HCT116 (cell line): ENCODE data around the gene ADGRB3. TPM values are rescaled to one million over a fixed set of nuclear protein-coding genes. Genes with fewer than 3 reads are reported as not detected.

Experiments used
- ATAC-seq: fragments of 200-7000 bp; cut with Tn5 transposase; 2 replicates; pipeline ENCODE4 v1.9.1; 2020; ENCODE audit warnings: mild to moderate bottlenecking, moderate library complexity
- BruUV-seq: library from RNA; stranded (reverse); fragments of 400-500 nt; replicated peaks from 2 replicates; lab custom pipeline; 2021; lab: Mats Ljungman, UMichigan
- CTCF ChIA-PET: fragments of 300-600 bp; sonication (Branson Sonifier 250); formaldehyde crosslinking; loops from one replicate; lab custom pipeline; 2021; ENCODE audit warnings: antibody characterized with exemption; lab: Charles Lee
- POLR2A ChIA-PET: fragments of 300-600, 350-600 bp; sonication (Branson Sonifier 250); formaldehyde crosslinking; loops from one replicate; lab custom pipeline; 2021; ENCODE audit warnings: antibody characterized with exemption; lab: Charles Lee
- RAD21 ChIA-PET, 2 experiments: fragments of 300-600 bp; sonication (Branson Sonifier 250); formaldehyde crosslinking; loops; one replicate each; lab custom pipeline; 2023; ENCODE audit warnings: low total read pairs in 2 of 2; ENCODE audit not compliant: uncharacterized antibody in 2 of 2, unreplicated experiment in 2 of 2, low non-redundant PET in 1 of 2; lab: Charles Lee
- DNase-seq: peaks from one replicate; pipeline ENCODE4 v3.0.0-alpha.2; 2010; ENCODE audit warnings: low read depth, low spot score
- H2AFZ ChIP-seq: fragments of 200-600 bp; shearing (Covaris generic), sonication (generic); 2 replicates; pipeline ENCODE4 v1.6.1; 2017; ENCODE audit warnings: low read depth, mixed run types, mixed read lengths, antibody characterized with exemption, low read length; ENCODE audit not compliant: poor library complexity, severe bottlenecking
- H3K27ac ChIP-seq: 2 replicates; pipeline ENCODE4 v1.5.1; 2012; ENCODE audit warnings: low read depth, low read length
- H3K27me3 ChIP-seq: fragments of 200-600 bp; sonication (generic); 2 replicates; pipeline ENCODE4 v1.6.1; 2016; ENCODE audit warnings: mixed run types, low read length, mixed read lengths; ENCODE audit not compliant: insufficient read depth
- H3K36me3 ChIP-seq, 2 experiments: fragments of 200-500 bp in 1 of 2; fragments of 200-600 bp in 1 of 2; sonication (Bioruptor generic) in 1 of 2; sonication (generic) in 1 of 2; 2 replicates each; pipeline versions ENCODE4 v1.5.1 to v1.6.1; 2014 to 2016; ENCODE audit warnings: low read length in 2 of 2, inconsistent platforms in 1 of 2, mixed read lengths in 1 of 2, mixed run types in 1 of 2; ENCODE audit not compliant: insufficient read depth in 2 of 2, control insufficient read depth in 1 of 2
- H3K4me1 ChIP-seq, 2 experiments: fragments of 200-600 bp in 1 of 2; sonication (generic) in 1 of 2; 2 replicates each; pipeline versions ENCODE4 v1.5.1 to v1.6.1; 2012 to 2017; ENCODE audit warnings: low read length in 2 of 2, inconsistent platforms in 1 of 2, mild to moderate bottlenecking in 1 of 2, mixed read lengths in 1 of 2, mixed run types in 1 of 2, moderate library complexity in 1 of 2; ENCODE audit not compliant: insufficient read depth in 2 of 2, control insufficient read depth in 1 of 2
- H3K4me2 ChIP-seq: fragments of 200-600 bp; sonication (generic); 2 replicates; pipeline ENCODE4 v1.6.1; 2017; ENCODE audit warnings: mixed run types, low read length, mixed read lengths
- H3K4me3 ChIP-seq, 2 experiments: fragments of 200-600 bp in 1 of 2; sonication (generic) in 1 of 2; replicated peaks in 1 of 2; 2 replicates each; pipeline ENCODE4 v1.5.1; 2011 to 2016; ENCODE audit warnings: low read length in 2 of 2, control low read depth in 1 of 2, low read depth in 1 of 2, mild to moderate bottlenecking in 1 of 2, mixed read lengths in 1 of 2, mixed run types in 1 of 2
- H3K79me2 ChIP-seq: fragments of 200-600 bp; sonication (generic); 2 replicates; pipeline ENCODE4 v1.6.1; 2017; ENCODE audit warnings: mild to moderate bottlenecking, mixed run types, low read length, moderate library complexity, mixed read lengths; ENCODE audit not compliant: insufficient read depth
- H3K9ac ChIP-seq: fragments of 200-600 bp; sonication (generic); 2 replicates; pipeline ENCODE4 v1.6.1; 2016; ENCODE audit warnings: low read length, mixed read lengths
- H3K9me2 ChIP-seq: fragments of 200-600 bp; sonication (generic), shearing (Covaris generic); 2 replicates; pipeline ENCODE4 v1.6.1; 2017; ENCODE audit warnings: mixed run types, mild to moderate bottlenecking, moderate library complexity; ENCODE audit not compliant: insufficient read depth
- H3K9me3 ChIP-seq, 2 experiments: fragments of 200-500 bp in 1 of 2; fragments of 200-600 bp in 1 of 2; sonication (Bioruptor generic) in 1 of 2; sonication (generic) in 1 of 2; 2 replicates each; pipeline ENCODE4 v1.6.1; 2014 to 2017; ENCODE audit warnings: low read length in 2 of 2, mixed read lengths in 2 of 2, inconsistent platforms in 1 of 2, low read depth in 1 of 2, mild to moderate bottlenecking in 1 of 2, mixed run types in 1 of 2, moderate library complexity in 1 of 2; ENCODE audit not compliant: control insufficient read depth in 1 of 2, insufficient read depth in 1 of 2
- H4K20me1 ChIP-seq: fragments of 200-600 bp; sonication (generic), shearing (Covaris generic); 2 replicates; pipeline ENCODE4 v1.6.1; 2017; ENCODE audit warnings: mixed run types, mild to moderate bottlenecking, moderate library complexity; ENCODE audit not compliant: insufficient read depth
- CBX3 ChIP-seq: IDR thresholded peaks from 2 replicates; pipeline ENCODE4 v1.6.1; 2012; ENCODE audit warnings: low read depth
- CEBPB ChIP-seq: IDR thresholded peaks from 2 replicates; pipeline ENCODE4 v1.6.1; 2012; ENCODE audit warnings: low read depth
- ELF1 ChIP-seq: IDR thresholded peaks from 2 replicates; pipeline ENCODE4 v1.6.1; 2012; ENCODE audit warnings: low read depth, borderline replicate concordance
- EZH2 ChIP-seq: fragments of 200-600 bp; sonication (generic); IDR thresholded peaks from 2 replicates; pipeline ENCODE4 v1.6.1; 2017; ENCODE audit warnings: antibody characterized with exemption, mixed run types
- JUND ChIP-seq: IDR thresholded peaks from 2 replicates; pipeline ENCODE4 v1.6.1; 2012
- POLR2A ChIP-seq: IDR thresholded peaks from 2 replicates; pipeline ENCODE4 v1.7.0; 2011; ENCODE audit warnings: borderline replicate concordance; ENCODE audit not compliant: insufficient read depth, insufficient read length; ENCODE audit errors: extremely low read depth
- POLR2AphosphoS5 ChIP-seq: IDR thresholded peaks from 2 replicates; pipeline ENCODE4 v1.6.1; 2011; ENCODE audit warnings: mild to moderate bottlenecking, low read depth, low read length, moderate library complexity
- RAD21 ChIP-seq: IDR thresholded peaks from 2 replicates; pipeline ENCODE4 v1.6.1; 2012; ENCODE audit warnings: low read depth, mild to moderate bottlenecking
- SIN3A ChIP-seq: IDR thresholded peaks from 2 replicates; pipeline ENCODE4 v1.6.1; 2012; ENCODE audit warnings: low read depth
- SP1 ChIP-seq: IDR thresholded peaks from 2 replicates; pipeline ENCODE4 v1.6.1; 2012; ENCODE audit warnings: low read depth
- ZFX ChIP-seq: fragments of 450-650 bp; IDR thresholded peaks from 2 replicates; pipeline ENCODE4 v1.6.1; 2017
- ZNF274 ChIP-seq: fragments of 200-500 bp; sonication (Bioruptor generic); IDR thresholded peaks from 2 replicates; pipeline ENCODE4 v1.6.1; 2014; ENCODE audit warnings: mild to moderate bottlenecking, low read depth, low read length, inconsistent platforms
- intact Hi-C: fragments of 100-400 bp; cut with micrococcal nuclease; formaldehyde crosslinking; loops from 2 replicates; pipeline ENCODE4 v1.10.0; 2022
- total RNA-seq: library from RNA; stranded (reverse); gene quantifications from one replicate; pipeline ENCODE4 v1.2.1, GENCODE V29; 2021; ENCODE audit not compliant: unreplicated experiment
- TF ChIP-seq, protein P1 (sequence below): IDR thresholded peaks from 2 replicates; pipeline ENCODE4 v1.6.1; 2011; ENCODE audit warnings: mild to moderate bottlenecking, low read length, moderate library complexity; ENCODE audit not compliant: insufficient replicate concordance; ENCODE audit errors: extremely low read depth
- TF ChIP-seq, protein P2 (sequence below): IDR thresholded peaks from 2 replicates; pipeline ENCODE4 v1.6.1; 2012; ENCODE audit warnings: low read depth
- TF ChIP-seq, protein P3 (sequence below), 3 experiments: fragments of 200-600 bp in 1 of 3; sonication (generic) in 1 of 3; IDR thresholded peaks in 2 of 3; conservative IDR thresholded peaks in 1 of 3; 2 replicates each; pipeline ENCODE4 v1.5.1; 2012 to 2017; ENCODE audit warnings: low read depth in 2 of 3, low read length in 2 of 3, antibody characterized with exemption in 1 of 3, borderline replicate concordance in 1 of 3, control low read depth in 1 of 3, mild to moderate bottlenecking in 1 of 3, mixed read lengths in 1 of 3, mixed run types in 1 of 3, moderate library complexity in 1 of 3; ENCODE audit not compliant: insufficient read depth in 1 of 3

Gene ADGRB3
- total RNA-seq, 1 experiment from 2014 or later: not detected

DNA sequence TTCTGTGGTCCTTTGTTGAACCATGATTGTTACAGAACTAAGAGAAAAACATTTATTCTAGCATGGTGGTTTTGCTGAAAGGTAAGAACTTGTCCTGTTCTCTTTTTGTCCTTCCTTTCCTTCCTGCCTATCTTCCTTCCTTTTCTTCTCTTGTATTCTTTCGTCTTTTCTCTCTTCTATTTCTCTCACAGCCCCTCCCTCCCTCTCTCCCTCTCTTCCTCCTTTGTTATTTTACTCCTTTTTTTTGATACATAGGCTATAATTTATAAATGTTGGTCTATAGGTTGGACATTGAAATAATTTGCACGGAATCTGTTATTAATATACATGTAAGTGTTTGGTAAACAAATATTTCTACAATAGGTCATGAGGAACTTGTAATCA is 18.6 kb downstream of the ADGRB3 start:
- TF ChIP-seq POLR2AphosphoS5: no peak
- no peak for TF ChIP-seq CBX3
- no peak for TF ChIP-seq CEBPB
- TF ChIP-seq POLR2A: no peak
- TF ChIP-seq, protein P1, sequence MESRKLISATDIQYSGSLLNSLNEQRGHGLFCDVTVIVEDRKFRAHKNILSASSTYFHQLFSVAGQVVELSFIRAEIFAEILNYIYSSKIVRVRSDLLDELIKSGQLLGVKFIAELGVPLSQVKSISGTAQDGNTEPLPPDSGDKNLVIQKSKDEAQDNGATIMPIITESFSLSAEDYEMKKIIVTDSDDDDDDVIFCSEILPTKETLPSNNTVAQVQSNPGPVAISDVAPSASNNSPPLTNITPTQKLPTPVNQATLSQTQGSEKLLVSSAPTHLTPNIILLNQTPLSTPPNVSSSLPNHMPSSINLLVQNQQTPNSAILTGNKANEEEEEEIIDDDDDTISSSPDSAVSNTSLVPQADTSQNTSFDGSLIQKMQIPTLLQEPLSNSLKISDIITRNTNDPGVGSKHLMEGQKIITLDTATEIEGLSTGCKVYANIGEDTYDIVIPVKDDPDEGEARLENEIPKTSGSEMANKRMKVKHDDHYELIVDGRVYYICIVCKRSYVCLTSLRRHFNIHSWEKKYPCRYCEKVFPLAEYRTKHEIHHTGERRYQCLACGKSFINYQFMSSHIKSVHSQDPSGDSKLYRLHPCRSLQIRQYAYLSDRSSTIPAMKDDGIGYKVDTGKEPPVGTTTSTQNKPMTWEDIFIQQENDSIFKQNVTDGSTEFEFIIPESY: no peak
- TF ChIP-seq, protein P2, sequence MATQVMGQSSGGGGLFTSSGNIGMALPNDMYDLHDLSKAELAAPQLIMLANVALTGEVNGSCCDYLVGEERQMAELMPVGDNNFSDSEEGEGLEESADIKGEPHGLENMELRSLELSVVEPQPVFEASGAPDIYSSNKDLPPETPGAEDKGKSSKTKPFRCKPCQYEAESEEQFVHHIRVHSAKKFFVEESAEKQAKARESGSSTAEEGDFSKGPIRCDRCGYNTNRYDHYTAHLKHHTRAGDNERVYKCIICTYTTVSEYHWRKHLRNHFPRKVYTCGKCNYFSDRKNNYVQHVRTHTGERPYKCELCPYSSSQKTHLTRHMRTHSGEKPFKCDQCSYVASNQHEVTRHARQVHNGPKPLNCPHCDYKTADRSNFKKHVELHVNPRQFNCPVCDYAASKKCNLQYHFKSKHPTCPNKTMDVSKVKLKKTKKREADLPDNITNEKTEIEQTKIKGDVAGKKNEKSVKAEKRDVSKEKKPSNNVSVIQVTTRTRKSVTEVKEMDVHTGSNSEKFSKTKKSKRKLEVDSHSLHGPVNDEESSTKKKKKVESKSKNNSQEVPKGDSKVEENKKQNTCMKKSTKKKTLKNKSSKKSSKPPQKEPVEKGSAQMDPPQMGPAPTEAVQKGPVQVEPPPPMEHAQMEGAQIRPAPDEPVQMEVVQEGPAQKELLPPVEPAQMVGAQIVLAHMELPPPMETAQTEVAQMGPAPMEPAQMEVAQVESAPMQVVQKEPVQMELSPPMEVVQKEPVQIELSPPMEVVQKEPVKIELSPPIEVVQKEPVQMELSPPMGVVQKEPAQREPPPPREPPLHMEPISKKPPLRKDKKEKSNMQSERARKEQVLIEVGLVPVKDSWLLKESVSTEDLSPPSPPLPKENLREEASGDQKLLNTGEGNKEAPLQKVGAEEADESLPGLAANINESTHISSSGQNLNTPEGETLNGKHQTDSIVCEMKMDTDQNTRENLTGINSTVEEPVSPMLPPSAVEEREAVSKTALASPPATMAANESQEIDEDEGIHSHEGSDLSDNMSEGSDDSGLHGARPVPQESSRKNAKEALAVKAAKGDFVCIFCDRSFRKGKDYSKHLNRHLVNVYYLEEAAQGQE: no peak
- no peak for TF ChIP-seq EZH2
- TF ChIP-seq RAD21: no peak
- TF ChIP-seq ELF1: no peak
- no peak for TF ChIP-seq JUND
- TF ChIP-seq ZFX: no peak
- TF ChIP-seq SIN3A: no peak
- TF ChIP-seq, protein P3, sequence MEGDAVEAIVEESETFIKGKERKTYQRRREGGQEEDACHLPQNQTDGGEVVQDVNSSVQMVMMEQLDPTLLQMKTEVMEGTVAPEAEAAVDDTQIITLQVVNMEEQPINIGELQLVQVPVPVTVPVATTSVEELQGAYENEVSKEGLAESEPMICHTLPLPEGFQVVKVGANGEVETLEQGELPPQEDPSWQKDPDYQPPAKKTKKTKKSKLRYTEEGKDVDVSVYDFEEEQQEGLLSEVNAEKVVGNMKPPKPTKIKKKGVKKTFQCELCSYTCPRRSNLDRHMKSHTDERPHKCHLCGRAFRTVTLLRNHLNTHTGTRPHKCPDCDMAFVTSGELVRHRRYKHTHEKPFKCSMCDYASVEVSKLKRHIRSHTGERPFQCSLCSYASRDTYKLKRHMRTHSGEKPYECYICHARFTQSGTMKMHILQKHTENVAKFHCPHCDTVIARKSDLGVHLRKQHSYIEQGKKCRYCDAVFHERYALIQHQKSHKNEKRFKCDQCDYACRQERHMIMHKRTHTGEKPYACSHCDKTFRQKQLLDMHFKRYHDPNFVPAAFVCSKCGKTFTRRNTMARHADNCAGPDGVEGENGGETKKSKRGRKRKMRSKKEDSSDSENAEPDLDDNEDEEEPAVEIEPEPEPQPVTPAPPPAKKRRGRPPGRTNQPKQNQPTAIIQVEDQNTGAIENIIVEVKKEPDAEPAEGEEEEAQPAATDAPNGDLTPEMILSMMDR (IDR thresholded peaks at IDR 0.05 in 2 of 3, conservative IDR thresholded peaks at IDR 0.05 in 1 of 3; ENCODE audit: borderline replicate concordance in 1 of 3, insufficient read depth in 1 of 3, low read depth in 2 of 3, low read length in 2 of 3): no peak
- TF ChIP-seq SP1: no peak
- TF ChIP-seq ZNF274: no peak
- no peaks in the 10 kb centered on the region for H3K79me2 ChIP-seq
- H3K9ac ChIP-seq: no peak overlapping the region
- no peak for ATAC-seq
- no peaks in the 10 kb centered on the region for H3K36me3 ChIP-seq
- no peaks in the 10 kb centered on the region for H4K20me1 ChIP-seq
- ChIA-PET CTCF (no interaction called here), POLR2A (no interaction called here), RAD21 (no interaction called here)
- BruUV-seq: no TSS peak
- no peaks in the 10 kb centered on the region for H3K4me1 ChIP-seq
- H3K27ac ChIP-seq: no peak overlapping the region
- no peak overlapping the region for H3K4me2 ChIP-seq
- H3K9me3 ChIP-seq: peaks cover 12 to 19% of the 10 kb centered on the region in 2 experiments; a peak in 2 of 4 replicates
- no peak overlapping the region for H3K4me3 ChIP-seq
- H3K27me3 ChIP-seq: no peaks in the 10 kb centered on the region
- no peak overlapping the region for H2AFZ ChIP-seq
- H3K9me2 ChIP-seq: no peaks in the 10 kb centered on the region
- no peak for DNase-seq
- intact Hi-C loops: no loop called here
